Measurements from ENCODE around the gene SLC39A7. TPM values are rescaled to one million over a fixed set of nuclear protein-coding genes. Genes with fewer than 3 reads are reported as not detected.
A peak's percentile ranks its signal among the peaks of the same experiment; 100 is the strongest.

The SLC39A7 gene
- total RNA-seq, 5 donors from 2014 or later (not counting 1 experiment from before 2014, with no cell fraction given): 19.1 to 44.0 (median 41.3) TPM

GRCh38 chr6:33236328-33236727 lies 35.7 kb downstream of the SLC39A7 start:
- POLR2A ChIA-PET: interaction anchor here (0.6 kb wide), 2 partner anchors 12 to 57 kb away, joined by 4 to 6 read pairs; no protein-coding TSS in a partner anchor
- no peak overlapping the region for H3K27ac Mint-ChIP-seq
- Histone ChIP-seq H3K36me3 (ENCODE audit: control insufficient read depth in 2 of 2, extremely low read depth in 1 of 2, insufficient read depth in 1 of 2, low read length in 1 of 2) (no peaks in the 10 kb centered on the region), H3K9me3 (no peaks in the 10 kb centered on the region), H3K27ac (ENCODE audit: low read length) (no peak overlapping the region), H3K4me1 (ENCODE audit: control insufficient read depth in 1 of 2, extremely low read depth in 1 of 2, insufficient read depth in 2 of 2, low read length in 2 of 2) (no peaks in the 10 kb centered on the region), H3K27me3 (replicated peaks in 1 of 2; ENCODE audit: control insufficient read depth in 2 of 2, extremely low read depth in 1 of 2, insufficient read depth in 2 of 2, low read length in 1 of 2) (peaks cover 6 to 50% of the 10 kb centered on the region in 2 experiments), H3K4me3 (ENCODE audit: control insufficient read depth in 1 of 2, extremely low read depth in 1 of 2, low read length in 1 of 2) (no peak overlapping the region)
- no peaks in the 10 kb centered on the region for H3K9me3 Mint-ChIP-seq
- CTCF ChIA-PET: interaction anchor here (0.5 to 1.3 kb wide), 5 partner anchors 10 to 426 kb away, joined by 3 to 5 read pairs (median 3); no protein-coding TSS in a partner anchor
- H3K27me3 Mint-ChIP-seq: peaks cover 16 to 46% of the 10 kb centered on the region in 2 donors
- no peak for ATAC-seq (replicated peaks in 1 of 4)
- peaks cover 0 to 7% (median 4%) of the 10 kb centered on the region in 3 donors for H3K4me1 Mint-ChIP-seq
- DNase-seq: no peak
- no peaks in the 10 kb centered on the region for H3K36me3 Mint-ChIP-seq
- no peak overlapping the region for H3K4me3 Mint-ChIP-seq

GRCh38 chr6:33236852-33237251 lies 36.2 kb downstream of the SLC39A7 start:
- H3K9me3 ChIP-seq: no peaks in the 10 kb centered on the region
- WGBS (ENCODE audit: insufficient coverage): 75% methylated on average over 4 of the region's 6 CpGs
- Mint-ChIP-seq H3K27me3 (peaks cover 14 to 42% of the 10 kb centered on the region in 2 donors), H3K36me3 (no peaks in the 10 kb centered on the region), H3K4me3 (no peak overlapping the region), H3K27ac (no peak overlapping the region), H3K9me3 (no peaks in the 10 kb centered on the region), H3K4me1 (peaks cover 2 to 12% (median 6%) of the 10 kb centered on the region in 3 donors)
- H3K27ac ChIP-seq (ENCODE audit: low read length): no peak overlapping the region
- ATAC-seq (replicated peaks in 1 of 4) (no peak), DNase-seq (no peak)
- H3K4me3 ChIP-seq (ENCODE audit: control insufficient read depth in 1 of 2, extremely low read depth in 1 of 2, low read length in 1 of 2): no peak overlapping the region
- ChIA-PET POLR2A (no interaction called here), CTCF (interaction anchor here in 1 of 2 donors (0.5 kb wide), 1 partner anchor 76 kb away, joined by 3 read pairs; no protein-coding TSS in a partner anchor)
- H3K4me1 ChIP-seq (ENCODE audit: control insufficient read depth in 1 of 2, extremely low read depth in 1 of 2, insufficient read depth in 2 of 2, low read length in 2 of 2): no peaks in the 10 kb centered on the region
- no peaks in the 10 kb centered on the region for H3K36me3 ChIP-seq (ENCODE audit: control insufficient read depth in 2 of 2, extremely low read depth in 1 of 2, insufficient read depth in 1 of 2, low read length in 1 of 2)
- peaks cover 6 to 50% of the 10 kb centered on the region in 2 experiments for H3K27me3 ChIP-seq (replicated peaks in 1 of 2; ENCODE audit: control insufficient read depth in 2 of 2, extremely low read depth in 1 of 2, insufficient read depth in 2 of 2, low read length in 1 of 2)

GRCh38 chr6:33237741-33238140 lies 37.1 kb downstream of the SLC39A7 start:
- POLR2A ChIA-PET: no interaction called here
- Histone ChIP-seq H3K4me3 (ENCODE audit: control insufficient read depth in 1 of 2, extremely low read depth in 1 of 2, low read length in 1 of 2) (no peak overlapping the region), H3K4me1 (ENCODE audit: control insufficient read depth in 1 of 2, extremely low read depth in 1 of 2, insufficient read depth in 2 of 2, low read length in 2 of 2) (no peaks in the 10 kb centered on the region), H3K36me3 (ENCODE audit: control insufficient read depth in 2 of 2, extremely low read depth in 1 of 2, insufficient read depth in 1 of 2, low read length in 1 of 2) (no peaks in the 10 kb centered on the region), H3K27ac (ENCODE audit: low read length) (no peak overlapping the region), H3K27me3 (replicated peaks in 1 of 2; ENCODE audit: control insufficient read depth in 2 of 2, extremely low read depth in 1 of 2, insufficient read depth in 2 of 2, low read length in 1 of 2) (peaks cover 6 to 51% of the 10 kb centered on the region in 2 experiments), H3K9me3 (no peaks in the 10 kb centered on the region)
- H3K27ac Mint-ChIP-seq: no peak overlapping the region
- H3K27me3 Mint-ChIP-seq: peaks cover 14 to 42% of the 10 kb centered on the region in 2 donors
- peaks cover 7 to 19% (median 12%) of the 10 kb centered on the region in 3 donors for H3K4me1 Mint-ChIP-seq
- H3K4me3 Mint-ChIP-seq: no peak overlapping the region
- H3K36me3 Mint-ChIP-seq: no peaks in the 10 kb centered on the region
- WGBS (ENCODE audit: insufficient coverage): 60% methylated on average over 1 of the region's 2 CpGs
- no peak for DNase-seq
- H3K9me3 Mint-ChIP-seq: no peaks in the 10 kb centered on the region
- CTCF ChIA-PET: interaction anchor here in 1 of 2 donors (0.5 kb wide), 1 partner anchor 99 kb away, joined by 6 read pairs; no protein-coding TSS in a partner anchor
- ATAC-seq (replicated peaks in 1 of 4): no peak

GRCh38 chr6:33241968-33242367 lies 41.3 kb downstream of the SLC39A7 start:
- Histone ChIP-seq H3K27me3 (replicated peaks in 1 of 2; ENCODE audit: control insufficient read depth in 2 of 2, extremely low read depth in 1 of 2, insufficient read depth in 2 of 2, low read length in 1 of 2) (peaks cover 6 to 23% of the 10 kb centered on the region in 2 experiments), H3K27ac (ENCODE audit: low read length) (no peak overlapping the region), H3K4me1 (ENCODE audit: control insufficient read depth in 1 of 2, extremely low read depth in 1 of 2, insufficient read depth in 2 of 2, low read length in 2 of 2) (no peaks in the 10 kb centered on the region), H3K36me3 (ENCODE audit: control insufficient read depth in 2 of 2, extremely low read depth in 1 of 2, insufficient read depth in 1 of 2, low read length in 1 of 2) (no peaks in the 10 kb centered on the region), H3K9me3 (no peaks in the 10 kb centered on the region), H3K4me3 (ENCODE audit: control insufficient read depth in 1 of 2, extremely low read depth in 1 of 2, low read length in 1 of 2) (no peak overlapping the region)
- ChIA-PET POLR2A (no interaction called here), CTCF (no interaction called here)
- Mint-ChIP-seq H3K36me3 (no peaks in the 10 kb centered on the region), H3K27ac (peak overlapping the region; percentile 17 to 54), H3K4me3 (peak overlapping the region in 1 of 3 donors; percentile 14), H3K27me3 (peaks cover 0 to 21% of the 10 kb centered on the region in 2 donors), H3K4me1 (peaks cover 7 to 19% (median 12%) of the 10 kb centered on the region in 3 donors), H3K9me3 (no peaks in the 10 kb centered on the region)
- no CpG with 5 or more reads among the region's 3 CpGs for WGBS (ENCODE audit: insufficient coverage)
- no peak for DNase-seq
- ATAC-seq (replicated peaks in 1 of 4): peak in 2 of 4 experiments; percentile 40 to 56

GRCh38 chr6:33243476-33243875 lies 42.8 kb downstream of the SLC39A7 start:
- Histone ChIP-seq H3K36me3 (ENCODE audit: control insufficient read depth in 2 of 2, extremely low read depth in 1 of 2, insufficient read depth in 1 of 2, low read length in 1 of 2) (no peaks in the 10 kb centered on the region), H3K4me3 (ENCODE audit: control insufficient read depth in 1 of 2, extremely low read depth in 1 of 2, low read length in 1 of 2) (no peak overlapping the region), H3K4me1 (ENCODE audit: control insufficient read depth in 1 of 2, extremely low read depth in 1 of 2, insufficient read depth in 2 of 2, low read length in 2 of 2) (peaks cover 7 to 8% of the 10 kb centered on the region in 2 experiments), H3K27ac (ENCODE audit: low read length) (no peak overlapping the region), H3K9me3 (no peaks in the 10 kb centered on the region), H3K27me3 (replicated peaks in 1 of 2; ENCODE audit: control insufficient read depth in 2 of 2, extremely low read depth in 1 of 2, insufficient read depth in 2 of 2, low read length in 1 of 2) (peaks cover 6 to 18% of the 10 kb centered on the region in 2 experiments)
- Mint-ChIP-seq H3K4me3 (no peak overlapping the region), H3K36me3 (no peaks in the 10 kb centered on the region), H3K9me3 (no peaks in the 10 kb centered on the region), H3K4me1 (peaks cover 13 to 27% (median 18%) of the 10 kb centered on the region in 3 donors), H3K27ac (no peak overlapping the region), H3K27me3 (peaks cover 0 to 17% of the 10 kb centered on the region in 2 donors)
- ChIA-PET CTCF (interaction anchor here in 1 of 2 donors (0.7 kb wide), 1 partner anchor 123 kb away, joined by 5 read pairs; no protein-coding TSS in a partner anchor), POLR2A (no interaction called here)
- DNase-seq (no peak), ATAC-seq (replicated peaks in 1 of 4) (no peak)
- WGBS (ENCODE audit: insufficient coverage): no CpG with 5 or more reads among the region's 1 CpG

- H3K4me1 Mint-ChIP-seq: peaks cover 38 to 39% (median 39%) of the 10 kb centered on the region in 3 donors
- Histone ChIP-seq H3K4me3 (ENCODE audit: control insufficient read depth in 1 of 2, extremely low read depth in 1 of 2, low read length in 1 of 2) (peak overlapping the region; percentile 58 to 83), H3K27ac (ENCODE audit: low read length) (peak overlapping the region; percentile 95), H3K36me3 (ENCODE audit: control insufficient read depth in 2 of 2, extremely low read depth in 1 of 2, insufficient read depth in 1 of 2, low read length in 1 of 2) (peaks cover 0 to 16% of the 10 kb centered on the region in 2 donors), H3K27me3 (replicated peaks in 1 of 2; ENCODE audit: control insufficient read depth in 2 of 2, extremely low read depth in 1 of 2, insufficient read depth in 2 of 2, low read length in 1 of 2) (peaks cover 0 to 2% of the 10 kb centered on the region in 2 experiments), H3K4me1 (ENCODE audit: control insufficient read depth in 1 of 2, extremely low read depth in 1 of 2, insufficient read depth in 2 of 2, low read length in 2 of 2) (peaks cover 19 to 31% of the 10 kb centered on the region in 2 experiments), H3K9me3 (no peaks in the 10 kb centered on the region)
- no peaks in the 10 kb centered on the region for H3K9me3 Mint-ChIP-seq
- H3K36me3 Mint-ChIP-seq: peaks cover 5% of the 10 kb centered on the region
- POLR2A ChIA-PET: interaction anchor here (0.5 to 1.1 kb wide), 4 partner anchors 12 to 1143 kb away, joined by 3 to 4 read pairs (median 4); no protein-coding TSS in a partner anchor
- ATAC-seq (replicated peaks in 1 of 4) (peak; percentile 35 to 55 (median 40)), DNase-seq (peak; percentile 74 to 94 (median 87))
- H3K4me3 Mint-ChIP-seq: peak overlapping the region; percentile 87 to 97 (median 87)
- CTCF ChIA-PET: interaction anchor here in 1 of 2 donors (0.6 to 2.3 kb wide), 30 partner anchors 12 to 380 kb away, joined by 3 to 16 read pairs (median 4); partner anchors contain the start of genes B3GALT4, HLA-DPA1, HLA-DPB1 and HSD17B8
- H3K27me3 Mint-ChIP-seq: no peaks in the 10 kb centered on the region
- 4% methylated on average over 24 of the region's 28 CpGs for WGBS (ENCODE audit: insufficient coverage)
- peak overlapping the region; percentile 98 for H3K27ac Mint-ChIP-seq
These were observed 47.4 kb downstream of the SLC39A7 start for GRCh38 chr6:33247977-33248642.
